ENCODE results near the gene DUSP15. TPM values are rescaled to one million over a fixed set of nuclear protein-coding genes. Genes with fewer than 3 reads are reported as not detected.

The DUSP15 gene
- total RNA-seq, 1 donor from 2014 or later, result not detected

- no peak for TF ChIP-seq CTCF (conservative IDR thresholded peaks at IDR 0.05; ENCODE audit: low read depth, low read length)
- H3K4me3 ChIP-seq (ENCODE audit: low read depth, low read length), result no peak overlapping the region
- no peak for DNase-seq (ENCODE audit: low read depth)
These were observed 5.3 kb upstream of the DUSP15 start for GRCh38 chr20:31875671-31876070.

- DNase-seq (ENCODE audit: low read depth), result no peak
- no peak overlapping the region for H3K4me3 ChIP-seq (ENCODE audit: low read depth, low read length)
- no peak for TF ChIP-seq CTCF (conservative IDR thresholded peaks at IDR 0.05; ENCODE audit: low read depth, low read length)
These were observed 2.1 kb upstream of the DUSP15 start for GRCh38 chr20:31872406-31872805.

GRCh38 chr20:31871618-31871954 is 1.3 kb upstream of the DUSP15 start:
- DNase-seq (ENCODE audit: low read depth), result no peak
- TF ChIP-seq CTCF (conservative IDR thresholded peaks at IDR 0.05; ENCODE audit: low read depth, low read length), result no peak
- H3K4me3 ChIP-seq (ENCODE audit: low read depth, low read length), result no peak overlapping the region

- H3K4me3 ChIP-seq (ENCODE audit: low read depth, low read length), result peak overlapping the region; percentile 45
- no peak for DNase-seq (ENCODE audit: low read depth)
- no peak for TF ChIP-seq CTCF (conservative IDR thresholded peaks at IDR 0.05; ENCODE audit: low read depth, low read length)
These were observed 645 bp upstream of the DUSP15 start for GRCh38 chr20:31870726-31871617.

GRCh38 chr20:31869673-31869941 is 720 bp downstream of the DUSP15 start:
- peak overlapping the region; percentile 45 for H3K4me3 ChIP-seq (ENCODE audit: low read depth, low read length)
- DNase-seq (ENCODE audit: low read depth), result no peak
- no peak for TF ChIP-seq CTCF (conservative IDR thresholded peaks at IDR 0.05; ENCODE audit: low read depth, low read length)

GRCh38 chr20:31868853-31869672 is 1.3 kb downstream of the DUSP15 start:
- no peak for DNase-seq (ENCODE audit: low read depth)
- no peak for TF ChIP-seq CTCF (conservative IDR thresholded peaks at IDR 0.05; ENCODE audit: low read depth, low read length)
- no peak overlapping the region for H3K4me3 ChIP-seq (ENCODE audit: low read depth, low read length)
